Activated CD8-positive, alpha-beta memory T cell treated with anti-CD3 and anti-CD28 coated beads, Interleukin-2, amount 50 U/mL, for 48 hours (primary cell): ENCODE data around the gene RXRB.

Experiments used
- DNase-seq: peaks from one replicate; pipeline ENCODE4 v3.0.0-alpha.2; 2020

Gene RXRB

GRCh38 chr6:33195304-33196165 lies 4.9 kb downstream of the RXRB start:
- no peak for DNase-seq

- no peak for DNase-seq
Measured at GRCh38 chr6:33194431-33194979, 6.0 kb downstream of the RXRB start.

GRCh38 chr6:33193619-33194018 lies 6.8 kb downstream of the RXRB start:
- DNase-seq, result no peak

- no peak for DNase-seq
Measured at GRCh38 chr6:33192671-33193602, 7.5 kb downstream of the RXRB start.

- DNase-seq, result no peak
Measured at GRCh38 chr6:33192105-33192646, 8.3 kb downstream of the RXRB start, which contains the start of gene COL11A2. TSS of gene COL11A2 (minus strand) at chr6:33192467. CDS start at chr6:33192240, 227 bp downstream.

GRCh38 chr6:33191383-33192104 lies 8.9 kb downstream of the RXRB start:
- DNase-seq, result no peak

GRCh38 chr6:33190504-33191107 lies 9.9 kb downstream of the RXRB start:
- DNase-seq, result no peak

GRCh38 chr6:33189625-33190448 lies 10.6 kb downstream of the RXRB start:
- no peak for DNase-seq

GRCh38 chr6:33189164-33189563 lies 11.3 kb downstream of the RXRB start:
- DNase-seq, result no peak

GRCh38 chr6:33187809-33188208 lies 12.7 kb downstream of the RXRB start:
- no peak for DNase-seq

- no peak for DNase-seq
Measured at GRCh38 chr6:33185654-33186187, 14.7 kb downstream of the RXRB start.

- DNase-seq, result no peak
Measured at GRCh38 chr6:33185190-33185589, 15.3 kb downstream of the RXRB start.

- DNase-seq, result no peak
Measured at GRCh38 chr6:33183071-33183683, 17.3 kb downstream of the RXRB start.

GRCh38 chr6:33181141-33181540 lies 19.3 kb downstream of the RXRB start:
- DNase-seq, result no peak

- DNase-seq, result no peak
Measured at GRCh38 chr6:33178755-33179475, 21.6 kb downstream of the RXRB start.

GRCh38 chr6:33177552-33178446 lies 22.7 kb downstream of the RXRB start:
- DNase-seq, result no peak

- no peak for DNase-seq
Measured at GRCh38 chr6:33176906-33177305, 23.6 kb downstream of the RXRB start.

GRCh38 chr6:33175436-33176069 lies 24.9 kb downstream of the RXRB start:
- DNase-seq, result no peak
